K562 (cell line): Measurements from ENCODE around the gene WNT2. TPM values are rescaled to one million over a fixed set of nuclear protein-coding genes. Genes with fewer than 3 reads are reported as not detected.

Source experiments
- ATAC-seq: fragments of 200-7000 bp; cut with Tn5 transposase; 3 replicates; pipeline ENCODE4 v1.9.1; 2020; ENCODE audit warnings: moderate library complexity
- BruUV-seq: library from RNA; stranded (reverse); fragments of 400-500 nt; replicated peaks from 2 replicates; lab custom pipeline; 2021; lab: Mats Ljungman, UMichigan
- CTCF ChIA-PET: fragments of 300-600 bp; formaldehyde crosslinking; extraction: SDS; loops from one replicate; lab custom pipeline; 2021; ENCODE audit warnings: low intra/inter-chr PET ratio; lab: Yijun Ruan, JAX
- POLR2A ChIA-PET: fragments of 300-600, 350-650 bp; sonication (Branson Sonifier 250); formaldehyde crosslinking; extraction: SDS; loops from one replicate; lab custom pipeline; 2021; ENCODE audit warnings: antibody characterized with exemption, inconsistent platforms; lab: Yijun Ruan, JAX
- DNase-seq, 4 experiments: peaks; one replicate each; pipeline versions ENCODE4 v3.0.0 to v3.0.0-alpha.2; 2011 to 2018; ENCODE audit warnings: low spot score in 3 of 4, mixed read lengths in 3 of 4; ENCODE audit errors: extremely low read depth in 1 of 4
- FAIRE-seq: peaks from 2 replicates; lab custom pipeline; 2011; peaks lifted over from hg19 to GRCh38; lab: Jason Lieb, UNC
- H2AFZ ChIP-seq: 2 replicates; pipeline ENCODE4 v1.6.0; 2011; ENCODE audit warnings: low read depth, low read length, control low read depth, inconsistent platforms
- H3K27ac ChIP-seq: fragments of 200-600 bp; 3 replicates; pipeline ENCODE4 v1.8.0; 2011; ENCODE audit warnings: low read depth, mild to moderate bottlenecking, control low read depth, inconsistent platforms, low read length, moderate library complexity, mixed read lengths; ENCODE audit errors: extremely low read depth
- H3K27me3 ChIP-seq, 2 experiments: fragments of 300-600 bp in 1 of 2; 2 replicates in 1 of 2; 3 replicates in 1 of 2; pipeline versions ENCODE4 v1.6.0 to v1.8.0; 2011; ENCODE audit warnings: inconsistent platforms in 2 of 2, low read length in 2 of 2, mild to moderate bottlenecking in 1 of 2, mixed read lengths in 1 of 2, moderate library complexity in 1 of 2; ENCODE audit not compliant: control insufficient read depth in 2 of 2, insufficient read depth in 2 of 2
- H3K36me3 ChIP-seq: fragments of 300-600 bp; 3 replicates; pipeline ENCODE4 v1.8.0; 2011; ENCODE audit warnings: mild to moderate bottlenecking, low read length, inconsistent platforms; ENCODE audit not compliant: control insufficient read depth, insufficient read depth
- H3K4me1 ChIP-seq, 2 experiments: fragments of 200-600 bp in 1 of 2; replicated peaks in 1 of 2; 2 replicates in 1 of 2; 3 replicates in 1 of 2; pipeline versions ENCODE4 v1.5.1 to v1.8.0; 2011; ENCODE audit warnings: inconsistent platforms in 2 of 2, low read length in 2 of 2, mild to moderate bottlenecking in 1 of 2, mixed read lengths in 1 of 2, moderate library complexity in 1 of 2; ENCODE audit not compliant: control insufficient read depth in 2 of 2, insufficient read depth in 2 of 2
- H3K4me2 ChIP-seq: 2 replicates; pipeline ENCODE4 v1.6.1; 2011; ENCODE audit warnings: low read length, control low read depth, inconsistent platforms, mixed read lengths; ENCODE audit not compliant: insufficient read depth
- H3K4me3 ChIP-seq: fragments of 200-600 bp; sonication (generic), shearing (Covaris generic); 2 replicates; pipeline ENCODE4 v1.5.1; 2016; ENCODE audit warnings: control low read depth, inconsistent platforms
- H3K79me2 ChIP-seq: fragments of 200-600 bp; 3 replicates; pipeline ENCODE4 v1.8.0; 2011; ENCODE audit warnings: low read length, inconsistent platforms; ENCODE audit not compliant: control insufficient read depth, insufficient read depth
- H3K9ac ChIP-seq, 2 experiments: 2 replicates each; pipeline versions ENCODE4 v1.6.0 to v1.6.1; 2011; ENCODE audit warnings: low read depth in 2 of 2, low read length in 2 of 2, control low read depth in 1 of 2, inconsistent platforms in 1 of 2, mild to moderate bottlenecking in 1 of 2, mixed read lengths in 1 of 2; ENCODE audit not compliant: insufficient read depth in 1 of 2
- H3K9me1 ChIP-seq: one replicate; pipeline ENCODE4 v1.6.0; 2011; ENCODE audit warnings: inconsistent platforms, mild to moderate bottlenecking, low read length, moderate library complexity; ENCODE audit not compliant: control insufficient read depth, insufficient read depth
- H3K9me3 ChIP-seq: replicated peaks from 2 replicates; pipeline ENCODE4 v1.5.1; 2011; ENCODE audit warnings: low read depth, low read length, inconsistent platforms; ENCODE audit not compliant: control insufficient read depth, insufficient read depth
- H4K20me1 ChIP-seq: replicated peaks from 2 replicates; pipeline ENCODE4 v1.6.1; 2011; ENCODE audit warnings: low read length, inconsistent platforms, mixed read lengths; ENCODE audit not compliant: control insufficient read depth, insufficient read depth
- COPS2 ChIP-seq: fragments of 450-650 bp; conservative IDR thresholded peaks from 2 replicates; pipeline ENCODE4 v1.6.1; 2016; ENCODE audit warnings: mild to moderate bottlenecking, moderate library complexity
- KLF6 ChIP-seq: fragments of 250-450 bp; sonication (Bioruptor Pico); IDR thresholded peaks from 2 replicates; pipeline ENCODE4 v1.4.0; 2020; ENCODE audit warnings: mild to moderate bottlenecking, moderate library complexity, borderline replicate concordance
- PML ChIP-seq: IDR thresholded peaks from 2 replicates; pipeline ENCODE4 v1.6.1; 2012; ENCODE audit warnings: low read length, inconsistent platforms
- RBM34 ChIP-seq: fragments of 200-400 bp; formaldehyde crosslinking; IDR thresholded peaks from 2 replicates; pipeline ENCODE4 v1.6.1; 2018; ENCODE audit warnings: low read length, borderline replicate concordance; ENCODE audit not compliant: insufficient read depth
- TEAD2 ChIP-seq: fragments of 450-650 bp; IDR thresholded peaks from 2 replicates; pipeline ENCODE4 v1.6.1; 2016; ENCODE audit warnings: missing genetic modification characterization, control low read depth, missing compliant biosample characterization
- WHSC1 ChIP-seq: IDR thresholded peaks from one replicate; pipeline ENCODE4 v1.6.1; 2012; ENCODE audit warnings: low read length, control low read depth, inconsistent platforms
- XRCC3 ChIP-seq: fragments of 450-650 bp; IDR thresholded peaks from 2 replicates; pipeline ENCODE4 v1.6.1; 2017; ENCODE audit warnings: mild to moderate bottlenecking, moderate library complexity
- ZNF41 ChIP-seq: fragments of 250-450 bp; sonication (Bioruptor Pico); conservative IDR thresholded peaks from 2 replicates; pipeline ENCODE4 v1.4.0; 2020; ENCODE audit warnings: mild to moderate bottlenecking
- ZNF584 ChIP-seq: fragments of 200-800 bp; sonication (Bioruptor generic); IDR thresholded peaks from 2 replicates; pipeline ENCODE4 v1.6.1; 2016; ENCODE audit warnings: low read depth, mild to moderate bottlenecking, missing genetic modification characterization, missing compliant biosample characterization
- ZNF76 ChIP-seq: fragments of 250-450 bp; sonication (Bioruptor Pico); IDR thresholded peaks from 2 replicates; pipeline ENCODE4 v1.4.0; 2020; ENCODE audit warnings: mild to moderate bottlenecking, moderate library complexity, borderline replicate concordance
- WGBS: fragments of 100-300 bp; shearing (Covaris generic); methylation state at CpG from one replicate; pipeline ENCODE4 v1.1.6; 2016; ENCODE audit warnings: low coverage, mixed read lengths; ENCODE audit not compliant: insufficient coverage; ENCODE audit errors: missing lambda C conversion rate; 5-methylcytosine and 5-hydroxymethylcytosine counted together
- in situ Hi-C: fragments of 300-500 bp; cut with MboI; formaldehyde crosslinking; loops from 4 replicates; pipeline ENCODE4 v1.15.0; 2018; ENCODE audit warnings: inconsistent platforms, mixed read lengths
- intact Hi-C: fragments of 100-400 bp; cut with micrococcal nuclease; formaldehyde crosslinking; loops from 2 replicates; pipeline ENCODE4 v1.14.2; 2022
- polyA plus RNA-seq, 8 experiments: library from polyadenylated mRNA; depleted of rRNA in 4 of 8; stranded (reverse) in 5 of 8; unstranded in 3 of 8; fragments of >200 nt; fragmentation: Nextera tagmentation in 2 of 8; fragmentation: Illumina TruSeq in 1 of 8; extraction: Ambion mirVana in 2 of 8; extraction: Trizol in 1 of 8; gene quantifications; 2 replicates each; pipeline versions ENCODE4 v1.2.1 to v1.2.3, GENCODE V29; 2011 to 2014; ENCODE audit warnings: inconsistent platforms in 1 of 8, missing spikeins in 1 of 8
- total RNA-seq, 7 experiments: library from RNA; depleted of rRNA in 6 of 7; stranded (reverse); fragments of >200 nt in 6 of 7; fragmentation: Illumina TruSeq in 2 of 7; extraction: Trizol in 2 of 7; gene quantifications; 2 replicates each; pipeline versions ENCODE4 v1.2.1 to v1.2.3, GENCODE V29; 2011 to 2021; ENCODE audit warnings: low replicate concordance in 1 of 7
- TF ChIP-seq, protein P1 (sequence below): fragments of 250-450 bp; sonication (Bioruptor Pico); IDR thresholded peaks from 2 replicates; pipeline ENCODE4 v1.8.0; 2022; ENCODE audit warnings: inconsistent platforms

The WNT2 gene
- total and polyA plus RNA-seq, 9 of the 15 experiments (the other 6 are each of a cell fraction or from before 2014, with no cell fraction given), result 0.04 TPM; not detected in 8

DNA sequence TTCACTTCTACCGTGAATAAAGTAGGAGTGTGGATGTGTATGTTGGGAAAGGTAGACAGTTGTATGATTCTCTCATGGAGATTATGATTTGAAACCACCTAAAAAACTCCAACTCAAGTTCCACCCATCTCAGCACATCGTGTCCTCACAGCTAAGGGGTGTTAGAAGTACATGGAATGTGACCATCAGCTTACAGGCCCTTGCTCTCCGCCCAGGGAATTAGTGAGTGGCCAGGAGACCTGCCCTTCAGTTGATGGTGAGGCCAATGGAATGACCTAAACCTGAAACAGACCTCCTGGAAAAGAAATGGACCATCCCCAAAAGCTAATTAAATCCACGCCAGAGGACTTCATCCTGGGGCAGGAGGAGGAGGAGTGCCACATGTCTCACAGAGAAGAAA is 2.1 kb upstream of the WNT2 start:
- ATAC-seq, result no peak
- DNase-seq, result no peak
- intact Hi-C loops (no loop called here), in situ Hi-C loops (no loop called here)
- ChIA-PET CTCF (no interaction called here), POLR2A (interaction anchor here (1.5 kb wide), 1 partner anchor 13 kb away, joined by 3 read pairs; no protein-coding TSS in a partner anchor)
- H3K79me2 ChIP-seq, result no peaks in the 10 kb centered on the region
- 1% methylated on average over 4 of the region's 4 CpGs for WGBS
- H4K20me1 ChIP-seq, result 0 out of 2 replicates have a peak, but pooled peaks cover 4% of the 10 kb centered on the region
- H3K27ac ChIP-seq, result no peak overlapping the region
- peaks cover 43 to 44% of the 10 kb centered on the region in 2 experiments; a peak in 4 of 5 replicates for H3K27me3 ChIP-seq
- H3K9me3 ChIP-seq, result no peaks in the 10 kb centered on the region
- no peak overlapping the region for H2AFZ ChIP-seq
- no peak overlapping the region for H3K4me2 ChIP-seq
- no TSS peak for BruUV-seq
- H3K36me3 ChIP-seq, result no peaks in the 10 kb centered on the region
- H3K4me1 ChIP-seq, result peaks cover 0 to 16% of the 10 kb centered on the region in 2 experiments; a peak in 2 of 5 replicates
- no peak for FAIRE-seq
- H3K9me1 ChIP-seq, result no peaks in the 10 kb centered on the region
- no peak overlapping the region for H3K4me3 ChIP-seq
- no peak overlapping the region for H3K9ac ChIP-seq
- TF ChIP-seq XRCC3 (no peak), KLF6 (CRISPR knock-in tag) (no peak), TEAD2 (tag) (no peak), ZNF584 (CRISPR knock-in tag) (no peak), ZNF76 (no peak), PML (no peak), RBM34 (no peak), ZNF41 (CRISPR knock-in tag) (no peak), WHSC1 (no peak), COPS2 (no peak)
- TF ChIP-seq, protein P1, sequence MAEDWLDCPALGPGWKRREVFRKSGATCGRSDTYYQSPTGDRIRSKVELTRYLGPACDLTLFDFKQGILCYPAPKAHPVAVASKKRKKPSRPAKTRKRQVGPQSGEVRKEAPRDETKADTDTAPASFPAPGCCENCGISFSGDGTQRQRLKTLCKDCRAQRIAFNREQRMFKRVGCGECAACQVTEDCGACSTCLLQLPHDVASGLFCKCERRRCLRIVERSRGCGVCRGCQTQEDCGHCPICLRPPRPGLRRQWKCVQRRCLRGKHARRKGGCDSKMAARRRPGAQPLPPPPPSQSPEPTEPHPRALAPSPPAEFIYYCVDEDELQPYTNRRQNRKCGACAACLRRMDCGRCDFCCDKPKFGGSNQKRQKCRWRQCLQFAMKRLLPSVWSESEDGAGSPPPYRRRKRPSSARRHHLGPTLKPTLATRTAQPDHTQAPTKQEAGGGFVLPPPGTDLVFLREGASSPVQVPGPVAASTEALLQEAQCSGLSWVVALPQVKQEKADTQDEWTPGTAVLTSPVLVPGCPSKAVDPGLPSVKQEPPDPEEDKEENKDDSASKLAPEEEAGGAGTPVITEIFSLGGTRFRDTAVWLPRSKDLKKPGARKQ (CRISPR knock-in tag), result no peak
- TF ChIP-seq, all 486 proteins: peak for 0
